Esophagus squamous epithelium (tissue), 4 donors: Measurements from ENCODE around the gene C1orf53.

Source experiments
- CTCF ChIP-seq, 6 experiments: fragments of 450-650 bp in 4 of 6; fragments of 200-600 bp in 2 of 6; sonication (generic) in 2 of 6; IDR thresholded peaks; one replicate each; pipeline ENCODE4 v1.5.1; 2016 to 2019; ENCODE audit warnings: antibody characterized with exemption in 6 of 6, mild to moderate bottlenecking in 4 of 6, moderate library complexity in 4 of 6
- POLR2A ChIP-seq, 4 donors: fragments of 450-650 bp; IDR thresholded peaks; one replicate each; pipeline ENCODE4 v1.6.1; 2017; ENCODE audit warnings: antibody characterized with exemption in 4 of 4, mild to moderate bottlenecking in 4 of 4, moderate library complexity in 3 of 4

GRCh38 chr1:197919346-197920066, 17.1 kb downstream of the C1orf53 start:
- TF ChIP-seq CTCF (IDR thresholded peaks at IDR 0.05) (no peak), POLR2A (IDR thresholded peaks at IDR 0.05) (no peak)
